Activated T-helper 9 cell treated with anti-CD3 and anti-CD28 coated beads, Interleukin-2, amount 50 U/mL, for 16 hours (primary cell): ENCODE results near the gene ACVR2B.

Experiments used
- DNase-seq: peaks from one replicate; pipeline ENCODE4 v3.0.0-alpha.2; 2020; ENCODE audit warnings: low read depth

The ACVR2B gene

DNA sequence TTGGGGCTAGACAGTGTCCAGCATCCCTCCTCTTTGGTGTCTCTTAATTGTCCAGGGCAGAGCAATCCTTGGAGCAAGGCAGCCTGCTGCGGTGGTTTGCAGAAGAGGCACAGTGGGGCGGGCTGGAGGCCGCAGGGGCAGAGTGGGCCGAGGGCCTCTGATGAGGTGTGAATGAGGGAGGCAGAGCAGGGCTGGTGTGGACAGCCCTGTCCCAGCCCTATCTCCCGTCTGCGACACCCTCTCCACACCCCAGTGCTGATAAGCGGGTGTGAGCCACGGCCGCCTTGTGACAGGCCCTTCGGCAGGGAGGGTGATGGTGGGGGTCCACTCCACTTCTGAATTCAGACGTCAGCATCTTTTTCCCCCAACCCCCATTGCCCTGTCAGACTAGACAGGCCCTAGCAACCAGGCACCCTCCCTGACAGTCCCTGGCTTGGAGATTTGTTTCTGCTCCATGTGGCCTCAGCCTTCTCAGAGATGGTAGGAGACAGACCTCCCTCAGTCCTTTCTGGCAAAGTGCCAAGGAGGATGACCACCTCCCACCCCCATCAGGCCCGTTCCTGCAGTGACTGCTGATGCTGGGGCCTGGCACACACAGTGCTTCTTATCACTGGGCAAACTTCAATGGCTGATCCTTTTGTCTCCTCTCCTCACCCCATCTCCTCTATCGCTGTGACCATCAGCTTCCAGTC, 79.7 kb downstream of the ACVR2B start:
- no peak for DNase-seq

- DNase-seq: no peak
Measured at GRCh38 chr3:38534180-38534579, 80.5 kb downstream of the ACVR2B start.

DNA sequence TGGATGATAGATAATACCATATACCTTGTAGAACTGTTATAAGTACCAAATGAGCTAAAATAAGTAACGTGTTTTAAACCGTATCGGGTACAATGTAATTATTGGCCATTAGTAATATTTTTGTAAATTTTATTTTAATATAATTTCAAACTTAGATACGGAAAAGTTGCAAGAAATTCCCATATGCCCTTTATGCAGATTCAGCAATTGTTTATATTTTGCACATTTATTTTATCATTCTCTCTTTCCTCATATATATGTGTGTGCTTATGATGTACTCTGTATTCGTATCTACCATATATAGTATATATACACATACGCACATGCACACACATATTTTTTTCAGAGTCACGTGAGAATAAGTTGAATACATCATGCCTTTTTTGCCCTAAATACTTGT, 80.9 kb downstream of the ACVR2B start:
- no peak for DNase-seq

DNA sequence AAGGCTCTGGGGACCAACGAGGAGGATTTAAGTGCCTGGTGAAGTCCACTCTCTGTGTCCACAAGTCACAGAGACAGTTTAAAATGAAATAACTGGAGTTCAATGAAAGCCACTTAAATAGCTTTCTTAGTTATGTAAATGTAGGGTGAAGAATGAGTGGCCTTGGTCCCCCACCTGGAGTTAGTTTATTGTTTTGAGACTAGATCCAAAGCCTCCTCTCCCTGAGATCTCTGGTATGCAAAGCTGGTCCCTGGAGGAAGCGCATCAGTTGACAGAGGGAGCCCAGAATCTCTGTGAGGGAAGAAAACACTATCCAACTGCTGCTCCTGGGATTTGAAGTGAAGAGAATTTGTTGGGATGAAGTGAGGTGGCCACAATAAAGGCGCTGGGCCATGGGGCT, 83.0 kb downstream of the ACVR2B start:
- no peak for DNase-seq

DNA sequence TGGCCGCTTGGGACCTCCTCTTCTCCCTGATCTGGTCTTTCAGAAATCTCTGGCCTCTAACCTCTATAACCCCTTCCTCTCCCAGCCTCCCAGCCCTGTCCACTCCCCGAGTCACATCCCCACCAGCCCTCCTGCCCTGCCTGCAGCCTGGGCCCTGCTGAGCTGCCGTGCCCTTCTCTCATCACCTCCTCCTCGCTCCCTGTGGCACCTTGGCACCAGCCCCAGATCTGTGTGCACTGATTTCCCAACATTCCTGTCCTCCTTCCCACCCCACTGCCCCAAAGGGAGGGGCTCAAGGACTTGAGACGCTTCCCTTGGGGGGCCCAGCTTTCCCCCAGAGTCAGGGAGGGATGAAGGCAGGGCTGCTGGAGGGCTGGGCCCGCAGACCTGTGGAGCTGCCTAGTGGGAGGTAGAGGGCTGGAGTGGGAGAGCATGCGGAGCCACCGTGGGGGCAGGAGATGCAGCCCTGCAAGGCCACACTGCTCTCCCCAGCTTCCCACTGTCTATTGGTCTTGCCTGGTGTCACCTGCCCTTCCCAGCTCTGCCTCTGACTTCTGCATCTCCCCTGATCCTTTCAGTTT, 85.2 kb downstream of the ACVR2B start:
- no peak for DNase-seq

- no peak for DNase-seq
Measured at GRCh38 chr3:38541806-38542205, 88.1 kb downstream of the ACVR2B start.
